Psoas muscle (tissue), 8 donors: ENCODE measurements around the gene FTO. TPM values are rescaled to one million over a fixed set of nuclear protein-coding genes. Genes with fewer than 3 reads are reported as not detected.
A peak's percentile ranks its signal among the peaks of the same experiment; 100 is the strongest.

Source experiments
- ATAC-seq, 4 donors: fragments of 200-7000 bp; cut with Tn5 transposase; one replicate each; pipeline ENCODE4 v1.9.1; 2020; ENCODE audit warnings: moderate library complexity in 3 of 4, mild to moderate bottlenecking in 2 of 4
- DNase-seq, 2 donors: peaks; one replicate each; pipeline ENCODE4 v3.0.0-alpha.2; 2020
- H3K27ac ChIP-seq: fragments of 200-600 bp; one replicate; pipeline ENCODE4 v1.8.0; 2022
- H3K27me3 ChIP-seq, 3 donors: fragments of 200-600 bp in 1 of 3; one replicate each; pipeline versions ENCODE4 v1.6.1 to v1.8.0; 2013 to 2022; ENCODE audit warnings: low read length in 2 of 3, mild to moderate bottlenecking in 2 of 3, moderate library complexity in 1 of 3; ENCODE audit not compliant: insufficient read depth in 3 of 3
- H3K36me3 ChIP-seq, 2 donors: fragments of 200-600 bp in 1 of 2; one replicate each; pipeline versions ENCODE4 v1.6.1 to v1.8.0; 2013 to 2022; ENCODE audit warnings: low read depth in 1 of 2, mild to moderate bottlenecking in 1 of 2, moderate library complexity in 1 of 2; ENCODE audit not compliant: insufficient read depth in 1 of 2
- H3K4me1 ChIP-seq: fragments of 200-600 bp; one replicate; pipeline ENCODE4 v1.8.0; 2022
- H3K4me3 ChIP-seq: fragments of 200-600 bp; one replicate; pipeline ENCODE4 v1.8.0; 2022; ENCODE audit warnings: mild to moderate bottlenecking
- H3K9me3 ChIP-seq: fragments of 200-600 bp; one replicate; pipeline ENCODE4 v1.8.0; 2022
- CTCF ChIP-seq: fragments of 200-600 bp; IDR thresholded peaks from one replicate; pipeline ENCODE4 v1.8.0; 2022; ENCODE audit warnings: antibody characterized with exemption
- WGBS, 3 donors: extraction: QIAGEN DNeasy Blood & Tissue Kit; methylation state at CpG; one replicate each; pipeline versions ENCODE4 v1.1.6 to v1.1.7; 2013; 5-methylcytosine and 5-hydroxymethylcytosine counted together
- intact Hi-C, 2 donors: fragments of 100-400 bp; cut with DNase I; formaldehyde crosslinking; loops; one replicate each; pipeline versions ENCODE4 v1.11.0 to v1.14.2; 2022
- polyA plus RNA-seq, 3 donors: library from polyadenylated mRNA; stranded (reverse); fragments of 200-250 nt; gene quantifications; one replicate each; pipeline ENCODE4 v1.2.3, GENCODE V29; 2013
- total RNA-seq, 4 donors: library from RNA; stranded (reverse); fragmentation: NEBNext Ultra II Directional in 2 of 4; extraction: Animal tissue kit (Norgen Biotek cat#: 25700) in 2 of 4; gene quantifications; one replicate each; pipeline versions ENCODE4 v1.2.1 to v1.2.4, GENCODE V29; 2021 to 2023
- donor health status: healthy with polysubstance abuse.
- donor health status: DM: no; HTN: no; CAD: no; lungs with moderate emphysema.
- donor health status: Bipolar disorder and iron deficiency.
- donor health status: healthy.
- donor health status: DM: yes; HTN: yes; CAD: no.
- donor health status: DM: no; HTN: no; CAD: no.
- donor health status: DM: no; HTN: no; CAD: no.
- donor health status: DM: yes; HTN: yes; CAD: no.

FTO gene
- total and polyA plus RNA-seq, 7 donors: 14.2 to 67.6 (median 47.4) TPM

DNA sequence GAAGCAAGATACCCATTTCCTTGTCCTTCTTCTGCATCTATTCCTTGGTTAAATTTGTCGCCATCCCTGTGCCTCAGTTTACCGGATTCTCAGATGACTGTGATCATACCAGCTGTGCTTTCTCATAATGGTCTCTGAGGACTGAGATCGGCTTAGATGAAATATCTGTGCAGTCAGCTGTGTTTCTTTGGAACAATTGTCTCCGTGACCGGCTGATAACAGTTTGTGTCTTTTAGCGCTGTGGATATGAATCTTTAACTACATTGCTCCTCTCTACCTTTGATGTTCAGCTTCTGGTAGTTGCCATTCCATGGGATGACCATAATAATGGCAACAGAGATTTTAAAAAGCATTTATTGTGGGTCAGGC is 473 bp downstream of the FTO start:
- Histone ChIP-seq H3K9me3 (no peaks in the 10 kb centered on the region), H3K27me3 (no peaks in the 10 kb centered on the region), H3K4me1 (peaks cover 18% of the 10 kb centered on the region), H3K27ac (peak overlapping the region; percentile 81), H3K4me3 (peak overlapping the region; percentile 81), H3K36me3 (no peaks in the 10 kb centered on the region)
- TF ChIP-seq CTCF: no peak
- no peak for ATAC-seq
- intact Hi-C loops: loop anchor here in 1 of 2 donors (10.0 kb wide), 1 partner anchor 270 kb away; the partner anchor contains the start of gene RBL2
- 4 to 9% (median 6%) methylated on average over 6 of the region's 6 CpGs for WGBS, 3 donors
- DNase-seq: no peak

- TF ChIP-seq CTCF: no peak
- 70 to 79% (median 70%) methylated on average over 3 of the region's 3 CpGs for WGBS, 3 donors
- no peaks in the 10 kb centered on the region for H3K27me3 ChIP-seq
- no peaks in the 10 kb centered on the region for H3K9me3 ChIP-seq
- no peak overlapping the region for H3K4me3 ChIP-seq
- no peak for ATAC-seq
- intact Hi-C loops: loop anchor here in 1 of 2 donors (10.0 kb wide), 1 partner anchor 273 kb away; the partner anchor contains the start of gene RBL2
- H3K27ac ChIP-seq: no peak overlapping the region
- no peaks in the 10 kb centered on the region for H3K36me3 ChIP-seq
- no peak for DNase-seq
- peaks cover 29% of the 10 kb centered on the region for H3K4me1 ChIP-seq
Measured at GRCh38 chr16:53707671-53708070, 3.7 kb downstream of the FTO start.

- no peak for DNase-seq
- Histone ChIP-seq H3K36me3 (no peaks in the 10 kb centered on the region), H3K4me3 (no peak overlapping the region), H3K27me3 (no peaks in the 10 kb centered on the region), H3K27ac (no peak overlapping the region), H3K9me3 (no peaks in the 10 kb centered on the region), H3K4me1 (peaks cover 32% of the 10 kb centered on the region)
- no peak for TF ChIP-seq CTCF
- WGBS, 3 donors: 96 to 99% (median 97%) methylated on average over 2 of the region's 2 CpGs
- no peak for ATAC-seq
- intact Hi-C loops: loop anchor here in 1 of 2 donors (10.0 kb wide), 1 partner anchor 274 kb away; the partner anchor contains the start of gene RBL2
Measured at GRCh38 chr16:53708490-53708889, 4.5 kb downstream of the FTO start.

- 68 to 90% (median 72%) methylated on average over 3 of the region's 3 CpGs for WGBS, 3 donors
- intact Hi-C loops: no loop called here
- peaks cover 35% of the 10 kb centered on the region for H3K4me1 ChIP-seq
- no peaks in the 10 kb centered on the region for H3K36me3 ChIP-seq
- no peaks in the 10 kb centered on the region for H3K27me3 ChIP-seq
- no peaks in the 10 kb centered on the region for H3K9me3 ChIP-seq
- DNase-seq (no peak), ATAC-seq (no peak)
- H3K27ac ChIP-seq: no peak overlapping the region
- no peak for TF ChIP-seq CTCF
- no peak overlapping the region for H3K4me3 ChIP-seq
Measured at GRCh38 chr16:53711390-53711789, 7.4 kb downstream of the FTO start.

GRCh38 chr16:53712065-53712464 is 8.1 kb downstream of the FTO start:
- Histone ChIP-seq H3K9me3 (no peaks in the 10 kb centered on the region), H3K4me3 (no peak overlapping the region), H3K4me1 (peaks cover 35% of the 10 kb centered on the region), H3K36me3 (no peaks in the 10 kb centered on the region), H3K27me3 (no peaks in the 10 kb centered on the region), H3K27ac (no peak overlapping the region)
- 89 to 100% (median 90%) methylated on average over 2 of the region's 2 CpGs for WGBS, 3 donors
- intact Hi-C loops: no loop called here
- ATAC-seq (no peak), DNase-seq (no peak)
- TF ChIP-seq CTCF: no peak
